Skeletal muscle tissue (tissue), 4 donors: ENCODE data around the gene SYNJ2. TPM values are rescaled to one million over a fixed set of nuclear protein-coding genes. Genes with fewer than 3 reads are reported as not detected.
A peak's percentile ranks its signal among the peaks of the same experiment; 100 is the strongest.
"Not testable (repeated sequence)": the region's sequence is repeated elsewhere in the genome, so short reads cannot be mapped to it uniquely, and the experiment has no call there.

Experiments used
- H3K27ac ChIP-seq: one replicate; pipeline ENCODE4 v1.7.0; 2013; ENCODE audit warnings: mild to moderate bottlenecking, low read depth, low read length, inconsistent platforms
- H3K27me3 ChIP-seq, 3 donors: one replicate each; pipeline ENCODE4 v1.7.0; 2013; ENCODE audit warnings: low read length in 3 of 3; ENCODE audit not compliant: control insufficient read depth in 3 of 3, insufficient read depth in 3 of 3
- H3K36me3 ChIP-seq, 3 donors: one replicate each; pipeline ENCODE4 v1.7.0; 2013; ENCODE audit warnings: low read length in 3 of 3; ENCODE audit not compliant: control insufficient read depth in 3 of 3, insufficient read depth in 3 of 3
- H3K4me1 ChIP-seq, 3 donors: one replicate each; pipeline ENCODE4 v1.7.0; 2013; ENCODE audit warnings: low read length in 3 of 3, mild to moderate bottlenecking in 3 of 3; ENCODE audit not compliant: control insufficient read depth in 3 of 3, insufficient read depth in 3 of 3
- H3K4me3 ChIP-seq, 3 donors: one replicate each; pipeline ENCODE4 v1.7.0; 2013; ENCODE audit warnings: low read length in 3 of 3
- H3K9ac ChIP-seq, 3 donors: one replicate each; pipeline ENCODE4 v1.7.0; 2013; ENCODE audit warnings: low read length in 3 of 3, mild to moderate bottlenecking in 3 of 3, moderate library complexity in 2 of 3, low read depth in 1 of 3
- H3K9me3 ChIP-seq, 3 donors: one replicate each; pipeline ENCODE4 v1.7.0; 2013; ENCODE audit warnings: low read length in 3 of 3; ENCODE audit not compliant: control insufficient read depth in 3 of 3
- total RNA-seq: library from RNA; depleted of rRNA; stranded (reverse); fragments of >200 nt; gene quantifications from one replicate; pipeline ENCODE4 v1.2.3, GENCODE V29; 2014
- donor health status: Osteomylitis.

SYNJ2 gene
- total RNA-seq, 1 donor from 2014 or later: 8.4 TPM

GRCh38 chr6:157943964-157944283, 37.7 kb upstream of the SYNJ2 start:
- Histone ChIP-seq H3K36me3 (peaks cover 27 to 54% (median 48%) of the 10 kb centered on the region in 3 donors), H3K4me1 (no peaks in the 10 kb centered on the region), H3K4me3 (no peak overlapping the region), H3K27me3 (no peaks in the 10 kb centered on the region), H3K9me3 (no peaks in the 10 kb centered on the region), H3K27ac (no peak overlapping the region), H3K9ac (no peak overlapping the region)

- Histone ChIP-seq H3K4me3 (no peak overlapping the region), H3K27me3 (no peaks in the 10 kb centered on the region), H3K4me1 (no peaks in the 10 kb centered on the region), H3K27ac (no peak overlapping the region), H3K9ac (no peak overlapping the region), H3K36me3 (peaks cover 22 to 42% (median 41%) of the 10 kb centered on the region in 3 donors), H3K9me3 (peaks cover 0 to 6% (median 0%) of the 10 kb centered on the region in 3 donors)
Observed at GRCh38 chr6:157944983-157945931, 36.4 kb upstream of the SYNJ2 start.

GRCh38 chr6:157946053-157946617, 35.5 kb upstream of the SYNJ2 start:
- peaks cover 0 to 6% (median 0%) of the 10 kb centered on the region in 3 donors for H3K9me3 ChIP-seq
- H3K27ac ChIP-seq: no peak overlapping the region
- no peak overlapping the region for H3K9ac ChIP-seq
- H3K36me3 ChIP-seq: peaks cover 21 to 36% (median 35%) of the 10 kb centered on the region in 3 donors
- no peaks in the 10 kb centered on the region for H3K4me1 ChIP-seq
- H3K27me3 ChIP-seq: no peaks in the 10 kb centered on the region
- no peak overlapping the region for H3K4me3 ChIP-seq

- Histone ChIP-seq H3K27ac (no peak overlapping the region), H3K4me1 (no peaks in the 10 kb centered on the region), H3K27me3 (peaks cover 0 to 5% (median 0%) of the 10 kb centered on the region in 3 donors), H3K9ac (no peak overlapping the region), H3K9me3 (peaks cover 0 to 6% (median 0%) of the 10 kb centered on the region in 3 donors), H3K36me3 (peaks cover 14 to 29% (median 26%) of the 10 kb centered on the region in 3 donors), H3K4me3 (no peak overlapping the region)
Observed at GRCh38 chr6:157946865-157947532, 34.7 kb upstream of the SYNJ2 start.

- H3K4me3 ChIP-seq, H3K27ac ChIP-seq, H3K9me3 ChIP-seq, H3K9ac ChIP-seq, H3K36me3 ChIP-seq: not testable (repeated sequence)
- Histone ChIP-seq H3K4me1 (peaks cover 7 to 19% (median 7%) of the 10 kb centered on the region in 3 donors), H3K27me3 (peaks cover 0 to 13% (median 0%) of the 10 kb centered on the region in 3 donors)
Observed at GRCh38 chr6:157950899-157951298, 30.8 kb upstream of the SYNJ2 start.

- Histone ChIP-seq H3K27ac (no peak overlapping the region), H3K4me1 (peaks cover 7 to 19% (median 7%) of the 10 kb centered on the region in 3 donors), H3K9ac (no peak overlapping the region), H3K4me3 (no peak overlapping the region), H3K27me3 (peaks cover 0 to 13% (median 0%) of the 10 kb centered on the region in 3 donors), H3K36me3 (no peaks in the 10 kb centered on the region), H3K9me3 (peaks cover 0 to 6% (median 0%) of the 10 kb centered on the region in 3 donors)
Observed at GRCh38 chr6:157951828-157952227, 29.8 kb upstream of the SYNJ2 start.

GRCh38 chr6:157952861-157953351, 28.8 kb upstream of the SYNJ2 start:
- H3K36me3 ChIP-seq: no peaks in the 10 kb centered on the region
- H3K4me3 ChIP-seq: no peak overlapping the region
- H3K27me3 ChIP-seq: peaks cover 0 to 13% (median 0%) of the 10 kb centered on the region in 3 donors
- no peak overlapping the region for H3K9ac ChIP-seq
- H3K4me1 ChIP-seq: peaks cover 7 to 19% (median 7%) of the 10 kb centered on the region in 3 donors
- peaks cover 0 to 6% (median under 1%) of the 10 kb centered on the region in 3 donors for H3K9me3 ChIP-seq
- H3K27ac ChIP-seq: peak overlapping the region; percentile 71

GRCh38 chr6:157953580-157954091, 28.0 kb upstream of the SYNJ2 start:
- H3K9ac ChIP-seq: peak overlapping the region in 2 of 3 donors; percentile 22 to 34
- H3K4me3 ChIP-seq: peak overlapping the region; percentile 8 to 61 (median 57)
- H3K27me3 ChIP-seq: peaks cover 0 to 13% (median 0%) of the 10 kb centered on the region in 3 donors
- no peaks in the 10 kb centered on the region for H3K36me3 ChIP-seq
- H3K4me1 ChIP-seq: peaks cover 7 to 19% (median 7%) of the 10 kb centered on the region in 3 donors
- peaks cover 0 to 6% (median 4%) of the 10 kb centered on the region in 3 donors for H3K9me3 ChIP-seq
- H3K27ac ChIP-seq: peak overlapping the region; percentile 71
